GM12864 (cell line): Measurements from ENCODE around the gene SIDT1.

Experiments
- DNase-seq: peaks from one replicate; pipeline ENCODE4 v3.0.0-alpha.2; 2011; ENCODE audit warnings: low read depth
- H3K4me3 ChIP-seq: 2 replicates; pipeline ENCODE4 v1.5.1; 2011; ENCODE audit warnings: mild to moderate bottlenecking, low read depth, low read length, control low read depth
- CTCF ChIP-seq: IDR thresholded peaks from 2 replicates; pipeline ENCODE4 v1.5.1; 2011; ENCODE audit warnings: low read depth, mild to moderate bottlenecking, moderate library complexity, low read length, control low read depth, inconsistent platforms; ENCODE audit errors: missing control alignments

Gene SIDT1

DNA sequence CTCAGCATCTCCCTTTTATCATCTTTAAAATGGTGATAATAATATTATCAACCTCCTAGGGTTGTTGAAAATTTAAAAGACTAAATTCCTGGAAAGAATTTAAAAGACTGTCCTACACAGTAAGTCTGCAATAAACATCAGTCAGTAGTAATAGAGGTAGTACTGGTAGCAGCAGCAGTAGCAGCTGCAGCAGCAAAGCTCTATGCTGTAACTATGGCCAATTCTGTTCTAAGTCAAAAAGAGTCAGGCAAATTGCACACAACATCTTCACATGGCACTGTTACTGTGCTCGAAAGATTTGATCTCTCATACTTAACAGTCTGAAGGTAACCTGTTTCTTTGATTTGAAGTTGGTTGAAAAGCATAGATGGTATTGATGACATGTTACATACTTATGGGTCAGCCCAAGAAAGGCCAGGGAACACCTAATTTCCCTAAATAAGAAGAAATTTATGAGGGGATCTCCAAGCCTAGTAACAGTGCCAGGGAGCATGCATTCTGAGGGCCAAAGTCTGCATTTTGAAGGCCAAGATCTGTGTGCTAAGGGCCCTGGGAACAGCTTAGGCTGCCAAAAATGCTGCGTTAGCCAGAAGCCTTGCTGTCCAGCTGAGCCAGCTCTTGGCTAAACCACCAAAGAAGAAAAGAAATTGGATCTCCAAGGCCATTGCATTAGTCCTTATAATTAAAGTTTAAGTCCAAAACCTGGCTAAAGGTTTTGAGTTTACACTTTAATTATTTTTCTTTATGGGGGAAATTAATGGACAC lies 68.2 kb downstream of the SIDT1 start:
- H3K4me3 ChIP-seq, result no peak overlapping the region
- no peak for TF ChIP-seq CTCF
- DNase-seq, result no peak

DNA sequence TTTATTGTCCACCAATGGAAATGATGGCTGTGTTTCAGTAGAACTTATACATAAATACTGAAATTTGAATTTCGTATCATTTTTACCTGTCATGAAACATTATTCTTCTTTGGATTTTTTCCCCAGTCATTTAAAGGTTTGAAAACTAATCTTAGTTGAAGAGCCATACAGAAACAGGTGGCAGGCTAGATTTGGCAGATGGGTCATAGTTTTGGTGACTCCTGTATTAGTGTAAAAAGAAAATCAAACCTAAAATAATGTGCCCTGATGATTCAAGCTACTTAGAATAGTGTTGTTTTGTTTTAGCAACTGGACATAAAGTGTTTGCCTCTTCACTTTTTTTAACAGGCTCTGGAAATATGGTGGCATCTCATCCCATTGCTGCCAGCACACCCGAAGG lies 68.9 kb downstream of the SIDT1 start:
- TF ChIP-seq CTCF, result no peak
- H3K4me3 ChIP-seq, result no peak overlapping the region
- no peak for DNase-seq

DNA sequence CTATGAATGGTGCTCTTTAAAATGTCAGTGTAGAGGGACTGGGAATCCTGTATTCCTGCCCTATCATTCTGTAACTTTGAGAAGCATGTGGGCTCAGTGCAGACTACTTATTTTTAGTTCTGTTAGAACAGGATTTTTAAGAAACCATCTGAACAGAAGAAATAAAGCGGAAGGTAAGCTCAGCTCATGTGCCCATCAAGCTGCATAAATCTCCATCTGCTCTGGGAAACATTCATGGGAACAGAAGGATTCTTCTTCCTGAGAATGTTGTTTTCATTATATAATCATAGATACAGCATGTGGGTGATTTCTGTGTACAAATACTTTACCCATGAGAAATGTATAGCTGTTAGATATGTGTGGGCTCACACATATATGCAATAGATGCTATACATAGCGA lies 69.9 kb downstream of the SIDT1 start:
- H3K4me3 ChIP-seq, result no peak overlapping the region
- TF ChIP-seq CTCF, result no peak
- no peak for DNase-seq

GRCh38 chr3:113602836-113603235 lies 70.5 kb downstream of the SIDT1 start:
- no peak for DNase-seq
- no peak overlapping the region for H3K4me3 ChIP-seq
- TF ChIP-seq CTCF, result no peak

DNA sequence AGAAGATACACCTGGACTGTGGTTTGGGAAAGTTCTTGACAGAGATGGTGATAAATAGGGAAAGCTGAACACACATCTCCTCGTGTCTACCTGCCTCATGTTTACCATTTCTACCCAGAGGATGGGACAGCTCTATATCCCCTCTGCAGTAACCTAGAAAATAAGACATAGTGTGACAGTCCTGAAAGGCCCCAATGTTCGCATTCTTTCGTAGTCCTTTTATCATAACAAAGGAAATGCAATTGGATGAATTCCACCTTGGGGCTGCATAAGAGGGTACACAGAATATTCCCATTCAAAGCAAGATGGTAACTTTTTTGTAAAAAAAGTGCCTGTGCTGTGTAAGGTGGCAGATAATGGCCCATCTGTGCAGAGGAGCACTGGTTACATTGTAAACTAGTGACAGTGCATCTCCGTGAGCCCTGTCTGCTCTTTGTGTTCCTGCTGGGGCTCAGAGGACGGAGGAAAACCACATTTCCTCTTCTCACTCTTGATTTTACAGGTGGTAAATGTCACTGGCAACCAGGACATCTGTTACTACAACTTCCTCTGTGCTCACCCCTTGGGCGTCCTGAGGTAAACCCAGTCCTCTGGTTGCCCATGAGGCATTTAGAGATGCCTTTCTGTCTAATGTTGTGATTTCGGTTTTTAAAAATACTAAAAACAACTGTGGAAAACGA lies 74.3 kb downstream of the SIDT1 start:
- DNase-seq, result peak; percentile 84
- TF ChIP-seq CTCF, result no peak
- no peak overlapping the region for H3K4me3 ChIP-seq

GRCh38 chr3:113607219-113607596 lies 74.9 kb downstream of the SIDT1 start:
- DNase-seq, result no peak
- no peak for TF ChIP-seq CTCF
- no peak overlapping the region for H3K4me3 ChIP-seq

- H3K4me3 ChIP-seq, result no peak overlapping the region
- TF ChIP-seq CTCF, result no peak
- DNase-seq, result no peak
These were observed 82.0 kb downstream of the SIDT1 start for GRCh38 chr3:113614402-113614801.
